Stimulated activated CD8-positive, alpha-beta memory T cell treated with anti-CD3 and anti-CD28 coated beads, Interleukin-12 subunit alpha, Interleukin-12 subunit beta, amount 100 ng/mL, for 24 hours (primary cell): ENCODE measurements around the gene KCP.
"Not testable (repeated sequence)": the region's sequence is repeated elsewhere in the genome, so short reads cannot be mapped to it uniquely, and the experiment has no call there.

ENCODE experiments used
- DNase-seq: peaks from one replicate; pipeline ENCODE4 v3.0.0-alpha.2; 2020; ENCODE audit errors: extremely low read depth

The KCP gene

DNA sequence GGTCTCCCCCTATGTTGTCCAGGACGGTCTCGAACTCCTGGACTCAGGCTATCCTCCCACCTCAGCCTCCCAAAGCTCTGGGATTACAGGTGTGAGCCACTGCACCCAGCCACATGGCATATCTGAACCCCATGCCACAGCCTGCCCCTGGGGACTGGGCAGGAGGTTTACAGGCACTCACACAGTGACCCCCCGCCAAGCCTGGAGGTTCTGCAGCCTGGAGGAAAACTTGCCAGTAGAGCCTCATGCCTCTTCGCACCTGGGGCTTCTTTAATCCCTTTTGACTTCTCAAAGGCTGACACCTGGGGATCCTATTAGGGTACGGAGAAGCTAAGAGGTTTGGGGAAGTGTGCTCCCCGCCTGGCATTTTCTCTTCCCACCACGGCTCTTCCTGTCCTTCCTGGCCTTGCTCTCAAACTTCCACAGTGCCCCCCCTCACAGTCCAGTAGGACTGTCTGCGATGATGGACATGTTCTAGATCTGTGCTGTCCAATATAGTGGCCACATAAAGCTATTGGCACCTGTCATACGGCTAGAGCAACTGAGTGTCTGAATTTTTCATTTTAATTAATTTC is 11.4 kb upstream of the KCP start:
- DNase-seq = no peak

DNA sequence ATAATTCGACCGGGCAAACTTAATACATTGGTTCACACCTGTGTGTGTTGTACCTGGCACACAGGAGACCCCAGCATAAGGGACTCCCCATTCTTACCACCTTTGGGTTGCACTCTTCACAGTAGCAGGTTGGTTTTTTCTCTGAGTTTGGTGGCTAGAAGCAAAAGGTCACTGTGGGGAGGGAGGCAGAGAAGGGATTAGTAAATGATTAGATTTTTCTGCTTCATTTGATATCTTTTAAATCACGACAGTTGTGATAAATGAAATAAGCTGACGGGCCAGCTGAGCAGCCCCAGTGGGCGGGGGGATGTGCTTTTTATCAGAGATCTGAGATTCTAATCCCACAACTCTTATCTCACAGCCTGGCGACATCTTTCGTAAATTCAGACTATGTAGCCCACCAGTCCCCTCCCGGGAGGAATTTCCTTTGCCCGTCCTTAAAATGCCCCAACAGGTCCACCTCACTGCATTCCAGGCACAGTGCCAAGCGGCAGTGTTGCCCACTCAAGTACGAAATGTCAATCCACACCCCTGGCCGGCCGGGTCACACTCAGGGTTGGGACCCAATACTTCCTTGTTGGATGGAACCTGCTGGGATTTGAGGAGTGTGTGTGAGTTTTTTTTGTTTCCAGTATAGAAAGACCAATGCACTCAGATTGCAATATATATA is 10.5 kb upstream of the KCP start:
- no peak for DNase-seq

DNA sequence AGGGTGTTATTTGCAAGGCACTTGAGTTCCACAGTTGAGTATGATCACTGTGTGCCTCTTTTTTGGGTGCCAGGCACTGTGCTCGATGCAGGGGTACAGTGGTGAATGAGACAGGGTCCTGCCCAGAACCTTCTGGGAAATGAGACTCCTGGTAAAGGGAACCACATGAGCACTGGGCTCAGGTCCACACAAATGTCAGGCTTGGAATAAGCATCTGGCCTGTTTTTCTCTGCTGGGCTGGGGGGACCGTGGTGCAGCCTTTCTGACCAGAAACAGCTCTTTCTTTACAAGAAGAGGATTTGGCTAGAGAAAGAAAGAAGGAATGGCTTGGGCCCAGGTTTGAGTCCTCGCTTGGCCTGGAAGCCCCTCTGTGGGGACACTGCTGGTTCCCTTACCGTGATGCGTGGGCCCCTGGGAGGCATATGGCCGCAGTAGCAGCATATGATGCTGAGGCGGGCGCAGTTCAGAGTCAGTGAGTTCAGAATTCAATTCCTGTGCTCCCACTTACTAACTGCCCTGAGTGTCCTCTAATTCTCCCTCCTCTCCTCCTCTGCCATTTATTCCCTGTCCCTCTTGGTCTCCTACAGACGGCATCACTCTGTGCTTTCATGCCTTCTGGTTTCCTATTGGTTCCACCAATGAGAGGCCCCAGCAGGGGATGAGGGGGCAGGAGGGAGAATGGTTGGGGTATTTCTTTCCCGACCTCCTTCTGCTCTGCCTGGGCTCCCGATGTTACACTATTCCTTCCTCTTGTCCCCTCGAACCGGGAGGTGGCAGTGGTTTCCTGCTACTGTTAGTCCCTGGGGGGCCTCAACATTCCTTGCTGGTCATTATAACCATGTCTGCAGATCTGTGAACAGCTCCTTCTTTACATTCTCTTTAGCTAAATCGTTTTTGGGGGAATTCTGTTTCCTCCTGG is 9.6 kb upstream of the KCP start:
- DNase-seq = no peak

DNA sequence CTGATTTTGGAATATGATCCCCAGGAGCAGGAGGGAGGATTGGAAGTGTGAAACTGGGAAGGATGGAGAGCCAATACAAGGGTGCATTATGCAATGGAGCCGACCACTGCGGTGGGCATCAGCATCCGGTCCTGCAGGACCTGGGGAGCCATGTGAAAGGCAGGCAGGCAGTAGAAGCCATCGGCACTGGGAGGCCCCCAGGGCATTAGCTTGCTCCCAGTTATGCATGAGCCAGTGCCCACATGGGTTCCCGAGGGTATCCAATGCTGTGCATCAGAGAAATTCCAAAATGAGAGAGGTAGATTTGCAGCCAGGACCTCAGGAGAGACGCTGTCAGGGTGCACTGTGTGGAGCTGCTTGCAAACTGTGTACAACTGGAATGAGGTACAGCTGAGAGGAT is 8.7 kb upstream of the KCP start:
- DNase-seq = no peak

DNA sequence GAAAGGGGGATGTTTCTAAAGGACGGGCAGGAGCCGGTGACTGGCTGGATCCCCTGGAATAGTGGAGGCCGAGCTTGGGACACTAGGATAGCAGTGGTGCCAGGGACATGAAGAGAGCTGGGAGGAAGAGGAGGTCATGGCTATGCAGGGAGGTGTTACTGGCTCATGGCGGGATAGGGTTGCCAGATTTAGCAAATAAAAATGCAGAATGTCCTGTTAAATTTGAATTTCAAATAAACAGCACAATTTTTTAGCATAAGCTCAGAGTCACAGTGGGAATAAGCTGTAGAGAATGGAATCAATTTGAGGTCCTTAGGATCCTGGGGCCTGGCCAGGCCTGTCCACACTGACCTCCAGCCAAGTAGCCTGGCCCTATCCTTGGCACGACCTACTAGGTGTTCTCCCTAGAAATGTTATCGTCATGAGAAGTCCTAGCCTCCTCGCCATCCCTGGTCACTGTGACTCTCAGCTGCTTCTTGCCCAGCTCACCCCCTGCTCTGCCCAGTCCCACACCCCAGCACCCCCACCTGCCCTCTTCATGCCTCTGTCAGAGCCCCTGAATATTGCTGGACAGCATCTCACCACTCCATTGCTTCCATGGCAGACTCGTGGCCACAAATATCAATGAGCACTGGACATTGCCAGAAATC is 7.6 kb upstream of the KCP start:
- no peak for DNase-seq

DNA sequence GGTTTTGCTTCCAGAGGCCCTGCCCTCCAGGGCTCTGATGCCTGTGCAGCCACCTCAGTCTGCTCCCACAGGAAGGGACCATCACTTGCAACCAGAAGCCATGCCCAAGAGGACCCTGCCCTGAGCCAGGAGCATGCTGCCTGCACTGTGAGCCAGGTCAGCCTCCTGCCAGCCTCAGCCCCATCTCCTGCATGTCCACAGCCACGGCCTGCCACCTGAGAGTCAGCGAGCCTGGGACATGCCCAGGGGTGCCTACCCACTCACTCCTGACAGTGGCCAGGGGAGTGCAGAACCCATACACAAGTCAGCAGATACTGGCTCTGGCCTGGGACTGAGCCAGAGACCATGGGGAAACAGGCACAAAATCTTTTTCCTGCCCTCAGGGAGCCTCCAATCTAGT is 6.6 kb upstream of the KCP start:
- no peak for DNase-seq

DNA sequence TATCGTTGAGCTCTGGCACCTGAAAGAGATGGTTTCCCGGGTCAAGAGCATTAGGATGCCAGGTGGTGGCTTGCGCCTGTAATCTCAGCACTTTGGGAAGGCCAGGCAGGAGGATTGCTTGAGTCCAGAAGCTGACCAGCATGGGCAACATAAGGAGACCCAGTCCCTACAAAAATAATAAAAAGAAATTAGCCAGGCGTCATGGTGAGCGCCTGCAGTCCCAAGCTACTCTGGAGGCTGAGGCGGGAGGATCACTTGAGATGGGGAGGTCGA is 6.1 kb upstream of the KCP start:
- DNase-seq = no peak

DNA sequence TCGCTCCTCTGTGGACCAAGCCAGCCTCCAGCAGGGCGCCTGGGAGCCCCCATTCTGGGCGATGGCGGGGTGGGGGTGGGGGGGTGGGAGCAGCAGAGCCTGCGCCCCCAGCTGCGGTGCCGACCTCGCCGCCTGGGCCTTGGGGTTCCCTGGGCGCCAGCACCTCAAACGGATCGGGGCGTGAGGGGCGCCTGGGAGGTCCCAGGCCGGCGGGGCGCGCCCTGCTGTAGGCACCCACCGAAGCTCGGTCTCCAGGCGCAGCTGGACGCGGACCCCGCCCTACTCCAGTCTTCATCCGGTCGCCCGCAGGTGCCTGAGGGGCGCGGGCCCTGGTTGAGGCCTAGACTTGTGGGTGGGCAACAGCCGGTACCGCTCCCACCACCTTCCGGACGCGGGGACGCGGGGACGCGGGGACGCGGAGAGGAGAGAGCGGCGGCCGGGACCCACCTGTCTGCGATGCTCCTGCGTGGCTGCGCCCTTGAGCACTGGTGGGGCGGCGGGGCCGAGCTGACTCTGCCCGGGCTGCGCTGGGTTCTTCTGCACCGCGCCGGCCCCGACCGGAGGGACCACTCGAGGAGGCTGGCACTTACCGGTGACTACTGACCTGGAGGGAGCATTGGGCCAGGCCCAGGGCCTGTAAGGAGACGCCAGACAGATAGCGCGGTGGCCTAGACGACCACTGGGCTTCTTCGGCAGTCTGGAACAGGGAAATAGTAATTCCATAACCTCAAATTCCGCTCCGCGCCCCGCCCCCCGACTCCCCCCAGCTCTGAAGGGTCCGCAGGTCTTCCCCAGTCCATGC is 5.5 kb upstream of the KCP start:
- DNase-seq = no peak

DNA sequence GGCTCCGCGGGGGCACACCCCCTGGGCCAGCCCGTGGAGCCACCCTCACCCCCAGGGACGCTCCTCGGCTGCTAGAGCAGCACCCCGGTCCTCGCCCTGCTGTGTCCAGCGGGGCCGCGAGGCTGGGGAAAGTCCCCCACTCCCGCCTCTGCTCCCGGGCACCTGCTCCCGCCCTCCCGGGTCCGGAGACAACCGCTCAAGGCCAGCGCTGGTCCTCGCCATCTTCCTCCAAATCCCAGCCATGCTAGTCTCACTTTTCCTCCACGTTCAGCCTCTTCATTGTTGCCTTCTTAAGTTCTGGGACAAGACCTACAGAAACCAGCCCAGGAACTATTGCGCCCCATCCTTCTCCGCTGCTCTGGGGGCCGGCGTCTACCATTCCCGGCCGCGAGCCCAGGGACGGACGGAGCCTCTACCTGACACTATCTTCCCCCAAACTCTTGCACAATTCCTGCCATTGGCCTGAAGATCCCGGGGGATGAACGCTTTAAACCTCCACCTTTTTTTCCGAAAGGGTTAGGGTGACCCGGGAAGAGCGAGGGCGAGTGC is 4.8 kb upstream of the KCP start:
- DNase-seq = no peak

DNA sequence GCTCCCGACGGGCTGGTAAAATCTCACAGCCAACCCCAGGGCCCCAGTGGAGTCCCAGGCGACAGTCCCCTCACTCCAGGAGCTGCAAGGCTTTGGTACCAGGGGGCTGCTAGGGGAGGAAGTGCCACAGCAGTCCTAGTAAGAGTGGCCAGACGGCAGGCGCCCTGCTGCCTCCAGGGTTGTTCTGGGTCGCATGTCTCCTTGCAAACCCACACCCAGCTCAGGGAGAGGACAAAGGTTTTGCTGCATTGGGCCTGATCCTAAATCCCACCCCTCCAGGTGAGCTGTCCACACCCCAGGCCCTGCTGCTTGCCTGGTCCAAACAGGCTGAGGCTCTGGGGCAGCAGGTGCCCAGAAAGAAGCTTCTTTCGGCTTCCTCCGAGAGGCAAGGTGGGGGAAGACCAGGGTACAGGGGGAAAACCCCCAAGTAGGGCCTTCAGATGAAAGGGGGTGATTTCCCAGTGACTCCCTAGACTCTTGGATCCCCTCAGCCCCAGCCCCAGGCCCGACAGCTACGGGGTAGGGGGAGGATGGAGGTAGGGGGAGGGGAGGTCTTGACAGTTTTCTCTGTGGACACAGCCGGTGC is 4.2 kb upstream of the KCP start:
- DNase-seq = no peak

DNA sequence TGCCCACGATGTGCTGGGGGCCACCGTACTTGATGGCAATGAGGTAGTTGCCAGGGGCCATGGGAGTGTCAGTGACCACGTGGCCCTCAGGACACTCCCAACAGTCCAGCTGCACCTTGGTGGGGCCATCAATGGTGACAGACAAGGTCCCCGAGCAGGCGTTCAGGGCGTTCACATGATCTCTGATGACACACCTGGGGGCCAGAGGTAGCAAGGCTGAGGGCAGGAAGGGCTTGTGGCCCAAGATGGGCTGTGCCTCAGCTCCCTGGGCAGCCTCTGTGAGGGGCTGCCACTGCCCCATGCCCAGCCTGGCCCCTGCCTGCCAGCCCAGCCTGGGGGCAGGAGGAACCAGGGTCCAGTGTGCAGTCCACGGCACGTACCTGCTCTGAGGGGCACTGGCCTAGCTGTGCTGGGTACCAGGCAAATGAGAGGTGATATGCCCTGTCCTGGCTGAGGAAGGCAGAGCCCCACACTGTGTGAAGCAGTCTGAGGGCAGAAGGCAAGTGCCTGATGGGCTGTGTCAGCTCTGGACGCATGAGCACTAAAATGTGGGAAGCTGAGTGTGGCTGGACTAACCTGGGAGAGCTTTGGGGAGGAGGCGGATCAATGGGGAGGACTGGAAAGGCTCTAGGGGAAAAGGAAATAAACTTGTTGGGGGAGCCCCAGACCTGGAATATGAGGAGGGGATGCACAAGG is 3.5 kb upstream of the KCP start:
- no peak for DNase-seq

DNA sequence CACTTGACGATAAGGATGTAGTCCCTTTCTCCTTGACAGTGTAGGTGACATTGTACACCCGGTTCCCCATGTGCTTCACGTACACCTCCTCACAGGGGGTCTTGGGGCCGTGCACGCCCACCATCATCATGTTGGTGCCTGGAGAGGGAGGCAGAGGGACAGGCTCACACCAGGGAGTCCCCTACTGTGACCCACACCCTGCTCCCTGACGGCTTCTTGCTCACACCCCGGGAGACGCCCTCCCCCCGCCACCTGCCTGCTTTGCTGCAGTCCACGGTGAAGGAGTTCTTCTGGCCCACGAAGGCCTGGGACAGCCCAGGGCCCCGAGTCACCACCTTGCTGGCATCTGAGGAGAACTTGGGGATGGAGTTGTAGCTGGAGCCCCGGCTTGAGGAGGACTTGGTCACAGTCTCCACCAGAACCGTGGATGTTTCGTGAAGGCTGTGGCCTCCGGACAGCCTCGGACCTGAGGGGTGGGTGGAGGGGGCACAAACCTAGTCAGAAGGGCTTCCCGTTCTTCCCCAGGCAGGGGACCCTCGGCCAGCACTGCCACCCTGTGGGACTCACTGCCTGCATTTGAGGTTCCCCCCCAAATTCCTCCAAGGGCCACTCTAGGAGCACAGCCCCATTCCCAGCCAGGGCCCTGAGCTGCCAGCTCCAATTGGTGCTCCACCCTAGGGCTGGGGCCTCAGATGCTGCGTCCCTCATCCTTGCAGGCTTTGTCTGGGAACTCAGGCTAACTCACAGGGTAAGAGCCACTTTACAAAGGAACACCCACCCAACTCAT is 2.4 kb upstream of the KCP start:
- not testable (repeated sequence) for DNase-seq

DNA sequence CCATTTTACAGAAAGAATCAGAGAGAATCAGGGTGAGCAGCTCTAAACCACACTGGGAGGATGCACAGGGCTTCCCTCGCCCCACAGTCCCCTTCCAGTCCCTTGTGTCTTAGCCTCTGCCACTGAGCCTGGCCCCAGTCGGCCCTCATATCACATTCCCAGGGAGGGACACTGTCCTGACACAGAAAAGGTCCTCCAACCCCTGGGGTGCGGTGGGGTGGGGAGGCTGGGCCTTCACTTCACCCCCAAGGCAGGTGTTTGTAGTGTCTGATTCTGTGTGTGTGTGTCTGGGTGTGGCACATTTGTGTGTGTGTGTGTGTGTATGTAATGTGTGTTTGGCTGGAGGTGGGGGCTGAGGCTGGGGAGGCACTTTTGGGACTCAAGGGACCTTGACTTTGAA is 1.8 kb upstream of the KCP start:
- no peak for DNase-seq

DNA sequence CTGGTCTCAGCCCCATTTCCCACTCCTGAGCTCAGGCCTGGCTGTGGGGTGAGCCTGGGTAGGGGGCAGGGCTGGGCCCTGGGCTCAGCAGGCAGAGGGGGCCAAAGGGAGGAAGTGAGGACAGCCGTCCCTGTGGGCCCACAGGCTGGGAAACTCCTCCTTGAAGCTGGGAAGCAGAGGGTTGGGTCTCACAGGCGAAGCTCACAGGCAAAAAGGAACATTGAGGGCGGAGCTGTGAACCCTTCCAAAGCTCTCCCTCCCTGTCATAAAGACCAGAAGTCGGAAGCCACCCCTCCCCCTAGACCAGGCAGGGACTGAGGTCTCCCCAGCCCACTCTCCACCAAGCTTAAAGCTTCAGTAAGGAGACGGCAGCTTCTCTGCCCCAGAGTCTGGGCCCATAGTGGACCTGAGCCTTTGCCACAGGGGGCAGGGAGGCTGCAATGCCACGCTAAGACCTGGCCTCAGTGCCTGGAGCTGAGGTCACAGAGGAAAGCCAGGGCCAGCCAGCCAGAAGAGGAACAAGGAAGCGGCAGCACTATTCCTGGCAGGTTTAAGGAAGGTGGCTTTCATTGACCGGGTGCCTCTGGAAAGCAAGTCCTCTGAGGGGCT is 1.0 kb upstream of the KCP start:
- no peak for DNase-seq

DNA sequence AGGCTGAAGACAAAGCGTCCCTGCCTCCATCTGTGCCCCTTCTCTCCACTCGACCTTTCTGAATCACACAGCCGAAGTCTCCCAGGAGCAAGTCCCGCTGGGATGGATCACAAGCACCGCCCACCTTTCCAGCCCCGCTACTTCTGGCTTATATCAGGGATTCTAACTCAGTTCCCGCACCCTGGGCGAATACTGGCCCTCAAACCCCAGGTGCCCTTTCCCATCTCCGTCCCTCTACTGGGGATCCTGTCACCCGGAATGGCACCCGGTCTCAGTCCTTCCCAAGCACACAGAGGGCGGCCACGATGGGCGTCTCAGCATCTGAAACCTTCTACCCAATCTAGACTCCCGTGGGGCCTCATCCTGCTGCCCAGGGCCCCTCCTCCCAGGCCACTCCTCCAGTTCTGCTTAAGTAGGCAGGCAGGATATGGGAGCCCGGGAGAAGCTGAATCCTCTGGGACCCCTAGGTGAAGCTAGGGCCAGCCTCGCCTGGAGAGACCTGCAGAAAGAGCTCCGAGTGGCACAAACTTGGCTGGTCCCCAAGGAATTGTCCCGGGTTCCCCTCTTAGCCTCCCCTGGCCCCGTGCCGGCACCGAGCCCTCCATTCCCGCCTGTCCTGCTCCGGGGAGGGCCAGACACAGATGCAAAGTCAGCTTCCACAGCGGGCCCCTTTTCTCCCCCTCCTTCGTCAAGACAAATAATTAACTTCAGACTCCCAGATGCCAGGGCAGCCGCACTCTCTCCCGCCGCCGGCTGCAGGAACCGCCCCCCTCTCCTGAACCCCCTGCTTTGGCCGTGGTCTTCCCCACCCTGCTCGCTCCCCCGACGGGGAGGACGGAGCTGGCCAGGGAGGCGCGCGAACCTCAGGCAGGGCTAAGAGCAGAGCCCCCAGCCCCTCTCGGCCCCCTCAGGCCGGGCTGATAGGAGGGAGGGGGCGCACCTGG is 612 bp downstream of the KCP start:
- DNase-seq = no peak

DNA sequence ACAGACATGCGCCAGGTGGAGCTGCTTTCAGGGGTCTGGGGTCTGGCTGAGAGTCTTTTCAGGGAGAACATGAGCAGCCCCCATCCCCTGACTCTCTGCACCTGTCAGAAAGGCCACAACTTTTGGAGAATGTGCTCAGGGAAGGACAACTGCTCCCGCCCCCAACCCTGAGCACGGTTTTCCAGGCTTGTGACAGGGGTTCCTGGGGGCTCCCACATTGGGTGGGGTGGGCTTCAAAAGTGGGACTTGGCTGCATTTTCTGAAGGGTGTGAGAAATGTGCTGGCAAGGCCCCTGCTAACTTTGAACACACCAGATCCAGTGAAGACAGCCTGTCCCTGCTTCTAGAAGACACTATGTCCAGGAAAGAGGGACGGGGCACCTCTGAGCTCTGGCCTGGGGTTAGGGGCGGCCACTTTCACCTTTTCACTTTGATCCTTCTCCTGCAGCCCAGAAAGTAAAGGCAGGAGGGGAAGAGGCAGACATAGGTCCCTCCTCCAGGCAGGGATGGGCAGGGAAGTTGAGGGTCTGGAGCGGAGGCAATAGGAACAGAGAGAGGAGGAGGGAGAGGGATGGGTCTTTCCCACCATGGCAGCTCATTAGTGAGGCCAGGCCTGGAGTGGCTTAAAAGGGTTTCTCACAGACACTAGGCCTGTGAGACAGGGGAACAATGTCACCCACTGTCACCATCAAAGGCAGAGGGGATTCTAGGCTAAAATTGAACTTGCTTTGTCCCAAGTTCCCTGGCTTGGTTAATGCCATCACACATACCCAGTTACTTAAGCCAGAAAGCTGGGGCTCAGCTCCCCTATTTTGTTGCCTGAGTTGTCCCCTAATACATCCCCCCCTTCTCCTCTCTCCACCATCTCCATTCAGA is 1.5 kb downstream of the KCP start:
- no peak for DNase-seq
